Activated CD8-positive, alpha-beta T cell treated with anti-CD3 and anti-CD28 coated beads for 36 hours (primary cell): ENCODE results near the gene RSRC1. TPM values are rescaled to one million over a fixed set of nuclear protein-coding genes. Genes with fewer than 3 reads are reported as not detected.

ENCODE experiments used
- ATAC-seq: fragments of 200-7000 bp; cut with Tn5 transposase; one replicate; pipeline ENCODE4 v1.10.0; 2021; ENCODE audit warnings: mild to moderate bottlenecking, moderate library complexity
- CTCF ChIA-PET: fragments of 350-600 bp; sonication (Branson Sonifier 250); formaldehyde crosslinking; loops from one replicate; lab custom pipeline; 2021; ENCODE audit warnings: antibody characterized with exemption; lab: Charles Lee
- POLR2A ChIA-PET: fragments of 350-600 bp; sonication (Branson Sonifier 250); formaldehyde crosslinking; loops from one replicate; lab custom pipeline; 2021; ENCODE audit warnings: antibody characterized with exemption; lab: Charles Lee
- DNase-seq: peaks from one replicate; pipeline ENCODE4 v3.0.0-alpha.2; 2020
- H3K27ac Mint-ChIP-seq: one replicate; pipeline ENCODE4 v1.8.0; 2021; ENCODE audit warnings: mild to moderate bottlenecking, mixed read lengths
- H3K27me3 Mint-ChIP-seq: one replicate; pipeline ENCODE4 v1.8.0; 2021; ENCODE audit warnings: mixed read lengths
- H3K36me3 Mint-ChIP-seq: one replicate; pipeline ENCODE4 v1.8.0; 2021; ENCODE audit warnings: low read depth, mixed read lengths
- H3K4me1 Mint-ChIP-seq: one replicate; pipeline ENCODE4 v1.8.0; 2021; ENCODE audit warnings: low read depth, mixed read lengths
- H3K4me3 Mint-ChIP-seq: one replicate; pipeline ENCODE4 v1.8.0; 2021; ENCODE audit warnings: mild to moderate bottlenecking, moderate library complexity, mixed read lengths
- H3K9me3 Mint-ChIP-seq: one replicate; pipeline ENCODE4 v1.8.0; 2021; ENCODE audit warnings: mixed read lengths
- CTCF ChIP-seq: fragments of 200-600 bp; IDR thresholded peaks from one replicate; pipeline ENCODE4 v1.8.0; 2022; ENCODE audit warnings: antibody characterized with exemption, mild to moderate bottlenecking
- intact Hi-C: fragments of 100-400 bp; cut with micrococcal nuclease; formaldehyde crosslinking; loops from one replicate; pipeline ENCODE4 v1.10.0; 2022
- total RNA-seq, 2 experiments: library from RNA; stranded (reverse); gene quantifications; one replicate each; pipeline ENCODE4 v1.2.3, GENCODE V29; 2021

The RSRC1 gene
- total RNA-seq, 2 experiments from 2014 or later: 37.9 to 44.7 TPM

GRCh38 chr3:158264894-158265293, 155.0 kb downstream of the RSRC1 start:
- H3K27me3 Mint-ChIP-seq: no peaks in the 10 kb centered on the region
- ATAC-seq (no peak), DNase-seq (no peak)
- peaks cover 49% of the 10 kb centered on the region for H3K36me3 Mint-ChIP-seq
- CTCF ChIA-PET: no interaction called here
- intact Hi-C loops: no loop called here
- peaks cover 2% of the 10 kb centered on the region for H3K4me1 Mint-ChIP-seq
- H3K9me3 Mint-ChIP-seq: peaks cover 30% of the 10 kb centered on the region
- no peak overlapping the region for H3K27ac Mint-ChIP-seq
- POLR2A ChIA-PET: no interaction called here
- no peak overlapping the region for H3K4me3 Mint-ChIP-seq
- no peak for TF ChIP-seq CTCF

DNA sequence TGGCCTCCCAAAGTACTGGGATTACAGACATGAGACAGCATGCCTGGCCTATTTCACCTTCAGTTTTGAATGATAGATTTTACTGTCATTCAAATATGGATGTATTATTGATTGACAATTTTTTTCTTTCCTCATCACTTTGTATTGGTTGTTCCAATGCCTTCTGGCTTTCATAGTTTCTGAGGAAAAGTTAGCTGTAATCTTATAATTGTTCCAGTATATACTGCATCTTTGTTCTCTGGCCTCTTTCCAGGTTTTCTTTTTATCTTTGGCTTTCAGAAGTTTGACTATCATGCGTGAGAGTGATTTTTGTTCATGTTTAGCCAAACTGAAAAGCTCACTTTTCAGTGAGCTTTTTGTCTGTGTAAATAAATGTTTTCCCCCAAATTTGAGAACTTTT, 157.1 kb downstream of the RSRC1 start:
- H3K9me3 Mint-ChIP-seq: peaks cover 22% of the 10 kb centered on the region
- ChIA-PET CTCF (no interaction called here), POLR2A (no interaction called here)

GRCh38 chr3:158269942-158270341, 160.1 kb downstream of the RSRC1 start:
- no peak for TF ChIP-seq CTCF
- Mint-ChIP-seq H3K9me3 (peaks cover 16% of the 10 kb centered on the region), H3K4me3 (no peak overlapping the region), H3K4me1 (no peaks in the 10 kb centered on the region), H3K27ac (no peak overlapping the region), H3K36me3 (peaks cover 40% of the 10 kb centered on the region), H3K27me3 (no peaks in the 10 kb centered on the region)
- POLR2A ChIA-PET: interaction anchor here (1.0 kb wide), 1 partner anchor 33 kb away, joined by 3 read pairs; no protein-coding TSS in a partner anchor
- intact Hi-C loops: no loop called here
- ATAC-seq (no peak), DNase-seq (no peak)
- CTCF ChIA-PET: interaction anchor here (0.6 kb wide), 1 partner anchor 23 kb away, joined by 3 read pairs; no protein-coding TSS in a partner anchor

More for the DNA sequence above, 157.1 kb downstream of the RSRC1 start:
- H3K27ac Mint-ChIP-seq: no peak overlapping the region
- intact Hi-C loops: no loop called here
- DNase-seq (no peak), ATAC-seq (no peak)
- no peak for TF ChIP-seq CTCF
- H3K4me3 Mint-ChIP-seq: no peak overlapping the region
- H3K27me3 Mint-ChIP-seq: no peaks in the 10 kb centered on the region
- peaks cover 35% of the 10 kb centered on the region for H3K36me3 Mint-ChIP-seq
- peaks cover 2% of the 10 kb centered on the region for H3K4me1 Mint-ChIP-seq

DNA sequence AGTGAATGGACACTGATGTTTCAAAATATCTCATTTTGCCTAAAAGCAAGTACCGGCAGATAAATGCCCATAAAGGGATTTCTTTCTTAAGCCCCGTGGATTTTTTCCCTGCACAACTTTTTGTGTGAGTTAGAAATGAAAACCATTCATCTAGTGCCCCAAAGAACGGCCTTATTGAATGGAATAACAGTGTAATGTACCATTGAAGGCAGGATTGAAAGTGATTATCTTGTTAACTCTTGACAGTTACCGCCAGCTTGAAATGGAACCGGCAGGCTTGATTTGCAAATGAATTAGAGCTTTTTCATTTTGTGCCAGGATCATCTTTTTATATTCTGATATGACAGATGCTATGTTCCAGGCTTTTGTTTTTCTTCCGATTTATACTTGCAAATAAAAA, 162.2 kb downstream of the RSRC1 start:
- Mint-ChIP-seq H3K27me3 (no peaks in the 10 kb centered on the region), H3K9me3 (peaks cover 9% of the 10 kb centered on the region), H3K27ac (no peak overlapping the region), H3K36me3 (peaks cover 38% of the 10 kb centered on the region), H3K4me1 (no peaks in the 10 kb centered on the region), H3K4me3 (no peak overlapping the region)
- DNase-seq (no peak), ATAC-seq (no peak)
- POLR2A ChIA-PET: no interaction called here
- CTCF ChIA-PET: interaction anchor here (1.5 kb wide), 1 partner anchor 10 kb away, joined by 3 read pairs; no protein-coding TSS in a partner anchor
- TF ChIP-seq CTCF: no peak
- intact Hi-C loops: no loop called here

DNA sequence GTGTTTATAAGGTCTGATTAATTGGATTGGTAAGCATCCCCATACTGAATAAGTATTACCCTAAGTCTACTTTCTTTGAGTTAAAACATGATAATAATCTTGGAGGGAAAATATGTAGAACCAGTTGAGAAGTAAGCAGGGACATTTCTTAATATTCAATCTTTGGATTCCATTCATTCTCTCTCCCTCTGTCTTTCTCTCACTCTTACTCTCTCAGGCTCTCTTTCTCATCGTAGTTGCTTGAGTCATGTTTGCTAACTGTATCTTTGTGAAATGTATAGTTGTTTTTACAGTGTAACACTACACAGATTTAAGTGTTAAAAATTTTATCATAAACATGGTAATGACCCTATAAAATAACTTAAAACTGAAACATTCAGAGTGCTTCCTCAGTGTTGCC, 163.8 kb downstream of the RSRC1 start:
- Mint-ChIP-seq H3K4me1 (no peaks in the 10 kb centered on the region), H3K27ac (no peak overlapping the region), H3K9me3 (no peaks in the 10 kb centered on the region), H3K36me3 (peaks cover 38% of the 10 kb centered on the region), H3K4me3 (no peak overlapping the region), H3K27me3 (no peaks in the 10 kb centered on the region)
- TF ChIP-seq CTCF: no peak
- intact Hi-C loops: no loop called here
- CTCF ChIA-PET: no interaction called here
- POLR2A ChIA-PET: no interaction called here
- ATAC-seq: no peak
- DNase-seq: no peak
